HepG2 (cell line): ENCODE data around the gene REP15. TPM values are rescaled to one million over a fixed set of nuclear protein-coding genes. Genes with fewer than 3 reads are reported as not detected.

ENCODE experiments used
- ATAC-seq: fragments of 200-7000 bp; cut with Tn5 transposase; 3 replicates; pipeline ENCODE4 v1.9.1; 2020; ENCODE audit warnings: mild to moderate bottlenecking, moderate library complexity
- BruUV-seq: library from RNA; stranded (reverse); fragments of 400-500 nt; replicated peaks from 2 replicates; lab custom pipeline; 2021; lab: Mats Ljungman, UMichigan
- CTCF ChIA-PET: fragments of 300-600 bp; formaldehyde crosslinking; extraction: SDS; loops from one replicate; lab custom pipeline; 2021; ENCODE audit warnings: low total read pairs, inconsistent platforms, low intra/inter-chr PET ratio; lab: Yijun Ruan, JAX
- POLR2A ChIA-PET: fragments of 350-600 bp; sonication (Branson Sonifier 250); formaldehyde crosslinking; loops from one replicate; lab custom pipeline; 2020; ENCODE audit warnings: antibody characterized with exemption, inconsistent platforms; lab: Yijun Ruan, JAX
- DNase-seq: peaks from one replicate; pipeline ENCODE4 v3.0.0-alpha.2; 2015; ENCODE audit warnings: low spot score
- FAIRE-seq: peaks from 3 replicates; lab custom pipeline; 2011; peaks lifted over from hg19 to GRCh38; lab: Jason Lieb, UNC
- H2AFZ ChIP-seq: one replicate; pipeline ENCODE4 v1.6.1; 2011; ENCODE audit warnings: low read length, inconsistent platforms
- H3K27ac ChIP-seq: fragments of 300-600 bp; 3 replicates; pipeline ENCODE4 v1.8.0; 2011; ENCODE audit warnings: mixed run types, mild to moderate bottlenecking, mixed read lengths, low read length, inconsistent platforms; ENCODE audit not compliant: insufficient read depth; ENCODE audit errors: extremely low read length
- H3K27me3 ChIP-seq, 2 experiments: fragments of 200-600 bp in 1 of 2; 2 replicates in 1 of 2; 3 replicates in 1 of 2; pipeline versions ENCODE4 v1.6.0 to v1.8.0; 2011; ENCODE audit warnings: low read length in 2 of 2, mild to moderate bottlenecking in 2 of 2, moderate library complexity in 2 of 2, inconsistent platforms in 1 of 2; ENCODE audit not compliant: insufficient read depth in 2 of 2, control insufficient read depth in 1 of 2
- H3K36me3 ChIP-seq, 2 experiments: fragments of 200-600 bp in 1 of 2; replicated peaks in 1 of 2; 2 replicates in 1 of 2; 3 replicates in 1 of 2; pipeline versions ENCODE4 v1.5.1 to v1.8.0; 2011; ENCODE audit warnings: low read length in 2 of 2, inconsistent platforms in 1 of 2; ENCODE audit not compliant: insufficient read depth in 2 of 2, control insufficient read depth in 1 of 2
- H3K4me1 ChIP-seq: 2 replicates; pipeline ENCODE4 v1.5.1; 2012; ENCODE audit warnings: low read length, inconsistent platforms; ENCODE audit not compliant: insufficient read depth
- H3K4me2 ChIP-seq: 2 replicates; pipeline ENCODE4 v1.6.0; 2011; ENCODE audit warnings: low read depth, low read length, inconsistent platforms
- H3K4me3 ChIP-seq, 3 experiments: fragments of 200-600 bp in 1 of 3; sonication (generic), shearing (Covaris generic) in 1 of 3; replicated peaks in 1 of 3; 2 replicates each; pipeline ENCODE4 v1.5.1; 2011 to 2016; ENCODE audit warnings: low read length in 3 of 3, inconsistent platforms in 2 of 3, low read depth in 2 of 3, mild to moderate bottlenecking in 2 of 3, control low read depth in 1 of 3, mixed read lengths in 1 of 3; ENCODE audit not compliant: insufficient read depth in 1 of 3
- H3K79me2 ChIP-seq: one replicate; pipeline ENCODE4 v1.6.1; 2011; ENCODE audit warnings: low read length, inconsistent platforms; ENCODE audit not compliant: insufficient read depth
- H3K9ac ChIP-seq: 2 replicates; pipeline ENCODE4 v1.6.0; 2011; ENCODE audit warnings: mild to moderate bottlenecking, low read depth, low read length, inconsistent platforms; ENCODE audit not compliant: insufficient read depth
- H3K9me3 ChIP-seq: 2 replicates; pipeline ENCODE4 v1.5.1; 2012; ENCODE audit warnings: mild to moderate bottlenecking, low read length
- H4K20me1 ChIP-seq: 2 replicates; pipeline ENCODE4 v1.6.0; 2011; ENCODE audit warnings: inconsistent platforms, mild to moderate bottlenecking, low read length, moderate library complexity; ENCODE audit not compliant: insufficient read depth
- ARID2 ChIP-seq: sonication (generic); formaldehyde crosslinking; IDR thresholded peaks from 2 replicates; pipeline ENCODE4 v1.8.1; 2022; ENCODE audit warnings: mild to moderate bottlenecking, missing genetic modification reagents, borderline replicate concordance
- CHD4 ChIP-seq: fragments of 200-600 bp; sonication (generic); IDR thresholded peaks from 2 replicates; pipeline ENCODE4 v1.7.0; 2017; ENCODE audit warnings: mild to moderate bottlenecking, low read length, borderline replicate concordance
- POLR2AphosphoS5 ChIP-seq: IDR thresholded peaks from 2 replicates; pipeline ENCODE4 v1.6.1; 2012; ENCODE audit warnings: low read depth, low read length
- RBAK ChIP-seq: sonication (generic); formaldehyde crosslinking; IDR thresholded peaks from 2 replicates; pipeline ENCODE4 v1.5.1; 2020; ENCODE audit warnings: mild to moderate bottlenecking, missing genetic modification reagents
- RFXAP ChIP-seq: sonication (generic); formaldehyde crosslinking; IDR thresholded peaks from 2 replicates; pipeline ENCODE4 v1.4.0; 2020; ENCODE audit warnings: missing genetic modification reagents, borderline replicate concordance
- TAF1 ChIP-seq: sonication (generic); formaldehyde crosslinking; IDR thresholded peaks from 2 replicates; pipeline ENCODE4 v1.4.0; 2020; ENCODE audit warnings: missing genetic modification reagents
- ZNF850 ChIP-seq: sonication (generic); formaldehyde crosslinking; conservative IDR thresholded peaks from 2 replicates; pipeline ENCODE4 v1.9.0; 2021; ENCODE audit warnings: mild to moderate bottlenecking, missing genetic modification reagents
- WGBS: methylation state at CpG from one replicate; pipeline ENCODE4 v1.1.6; 2017; ENCODE audit warnings: low lambda C conversion rate; 5-methylcytosine and 5-hydroxymethylcytosine counted together
- in situ Hi-C: cut with HindIII; loops from 2 replicates; pipeline ENCODE4 v1.10.0; 2017; ENCODE audit warnings: low pct_unique_long_range_greater_than_20kb; ENCODE audit not compliant: extremely low pct_ligation_motif_present
- intact Hi-C: fragments of 100-400 bp; cut with micrococcal nuclease; formaldehyde crosslinking; loops from one replicate; pipeline ENCODE4 v1.10.0; 2022; ENCODE audit not compliant: unreplicated experiment
- polyA plus RNA-seq, 8 experiments: library from polyadenylated mRNA; depleted of rRNA in 3 of 8; stranded (reverse) in 7 of 8; unstranded in 1 of 8; fragments of >200 nt; fragmentation: Illumina TruSeq in 4 of 8; extraction: Trizol in 4 of 8; gene quantifications; 2 replicates each; pipeline versions ENCODE4 v1.2.1 to v1.2.3, GENCODE V29; 2011 to 2016; ENCODE audit warnings: low read depth in 4 of 8, missing spikeins in 1 of 8, mixed read lengths in 1 of 8; ENCODE audit not compliant: insufficient read depth in 1 of 8
- total RNA-seq, 5 experiments: library from RNA; depleted of rRNA; stranded (reverse); fragments of >200 nt; fragmentation: Illumina TruSeq; extraction: Trizol; gene quantifications; 2 replicates each; pipeline ENCODE4 v1.2.3, GENCODE V29; 2016; ENCODE audit warnings: low read depth in 1 of 5
- TF ChIP-seq, protein P1 (sequence below): conservative IDR thresholded peaks from 2 replicates; pipeline ENCODE4 v1.6.1; 2018; ENCODE audit warnings: missing genetic modification reagents
- TF ChIP-seq, protein P2 (sequence below): sonication (generic); formaldehyde crosslinking; IDR thresholded peaks from 2 replicates; pipeline ENCODE4 v1.9.0; 2021; ENCODE audit warnings: missing genetic modification reagents, borderline replicate concordance
- TF ChIP-seq, protein P3 (sequence below): sonication (generic); formaldehyde crosslinking; IDR thresholded peaks from 2 replicates; pipeline ENCODE4 v1.5.1; 2020; ENCODE audit warnings: missing genetic modification reagents, mild to moderate bottlenecking, borderline replicate concordance

The REP15 gene
- total and polyA plus RNA-seq, 2 of the 13 experiments (the other 11 are each of a cell fraction or from before 2014, with no cell fraction given): 0.12 to 0.64 TPM

DNA sequence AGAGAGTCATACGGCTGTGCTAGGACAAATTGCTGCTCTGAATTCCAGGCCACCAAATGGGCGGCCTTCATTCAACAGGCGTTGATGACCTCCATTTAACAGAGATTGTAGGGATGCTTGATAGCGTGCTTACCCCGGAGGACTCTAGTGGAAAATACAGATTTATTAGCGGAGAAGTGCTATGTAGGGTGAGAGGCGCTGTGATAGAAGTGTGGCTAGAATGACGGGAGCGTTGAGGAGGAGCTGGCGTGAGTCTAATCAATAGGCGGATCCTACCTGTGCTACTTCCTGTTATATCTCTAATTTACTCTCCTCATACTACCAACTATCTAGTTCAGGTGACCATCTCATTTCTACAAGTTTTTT, 15.1 kb downstream of the REP15 start (continued):
- TF ChIP-seq, protein P1, sequence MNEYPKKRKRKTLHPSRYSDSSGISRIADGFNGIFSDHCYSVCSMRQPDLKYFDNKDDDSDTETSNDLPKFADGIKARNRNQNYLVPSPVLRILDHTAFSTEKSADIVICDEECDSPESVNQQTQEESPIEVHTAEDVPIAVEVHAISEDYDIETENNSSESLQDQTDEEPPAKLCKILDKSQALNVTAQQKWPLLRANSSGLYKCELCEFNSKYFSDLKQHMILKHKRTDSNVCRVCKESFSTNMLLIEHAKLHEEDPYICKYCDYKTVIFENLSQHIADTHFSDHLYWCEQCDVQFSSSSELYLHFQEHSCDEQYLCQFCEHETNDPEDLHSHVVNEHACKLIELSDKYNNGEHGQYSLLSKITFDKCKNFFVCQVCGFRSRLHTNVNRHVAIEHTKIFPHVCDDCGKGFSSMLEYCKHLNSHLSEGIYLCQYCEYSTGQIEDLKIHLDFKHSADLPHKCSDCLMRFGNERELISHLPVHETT (CRISPR knock-in tag): no peak
- TF ChIP-seq CHD4 (no peak), ARID2 (CRISPR knock-in tag) (no peak), POLR2AphosphoS5 (0 out of 2 replicates have a peak, but pooled peaks have one; percentile 22), ZNF850 (CRISPR knock-in tag) (0 out of 2 replicates have a peak, but pooled peaks have one; percentile 21), TAF1 (no peak)
- TF ChIP-seq, protein P2, sequence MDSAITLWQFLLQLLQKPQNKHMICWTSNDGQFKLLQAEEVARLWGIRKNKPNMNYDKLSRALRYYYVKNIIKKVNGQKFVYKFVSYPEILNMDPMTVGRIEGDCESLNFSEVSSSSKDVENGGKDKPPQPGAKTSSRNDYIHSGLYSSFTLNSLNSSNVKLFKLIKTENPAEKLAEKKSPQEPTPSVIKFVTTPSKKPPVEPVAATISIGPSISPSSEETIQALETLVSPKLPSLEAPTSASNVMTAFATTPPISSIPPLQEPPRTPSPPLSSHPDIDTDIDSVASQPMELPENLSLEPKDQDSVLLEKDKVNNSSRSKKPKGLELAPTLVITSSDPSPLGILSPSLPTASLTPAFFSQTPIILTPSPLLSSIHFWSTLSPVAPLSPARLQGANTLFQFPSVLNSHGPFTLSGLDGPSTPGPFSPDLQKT: no peak
- TF ChIP-seq, protein P3, sequence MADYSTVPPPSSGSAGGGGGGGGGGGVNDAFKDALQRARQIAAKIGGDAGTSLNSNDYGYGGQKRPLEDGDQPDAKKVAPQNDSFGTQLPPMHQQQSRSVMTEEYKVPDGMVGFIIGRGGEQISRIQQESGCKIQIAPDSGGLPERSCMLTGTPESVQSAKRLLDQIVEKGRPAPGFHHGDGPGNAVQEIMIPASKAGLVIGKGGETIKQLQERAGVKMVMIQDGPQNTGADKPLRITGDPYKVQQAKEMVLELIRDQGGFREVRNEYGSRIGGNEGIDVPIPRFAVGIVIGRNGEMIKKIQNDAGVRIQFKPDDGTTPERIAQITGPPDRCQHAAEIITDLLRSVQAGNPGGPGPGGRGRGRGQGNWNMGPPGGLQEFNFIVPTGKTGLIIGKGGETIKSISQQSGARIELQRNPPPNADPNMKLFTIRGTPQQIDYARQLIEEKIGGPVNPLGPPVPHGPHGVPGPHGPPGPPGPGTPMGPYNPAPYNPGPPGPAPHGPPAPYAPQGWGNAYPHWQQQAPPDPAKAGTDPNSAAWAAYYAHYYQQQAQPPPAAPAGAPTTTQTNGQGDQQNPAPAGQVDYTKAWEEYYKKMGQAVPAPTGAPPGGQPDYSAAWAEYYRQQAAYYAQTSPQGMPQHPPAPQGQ (CRISPR knock-in tag): no peak

DNA sequence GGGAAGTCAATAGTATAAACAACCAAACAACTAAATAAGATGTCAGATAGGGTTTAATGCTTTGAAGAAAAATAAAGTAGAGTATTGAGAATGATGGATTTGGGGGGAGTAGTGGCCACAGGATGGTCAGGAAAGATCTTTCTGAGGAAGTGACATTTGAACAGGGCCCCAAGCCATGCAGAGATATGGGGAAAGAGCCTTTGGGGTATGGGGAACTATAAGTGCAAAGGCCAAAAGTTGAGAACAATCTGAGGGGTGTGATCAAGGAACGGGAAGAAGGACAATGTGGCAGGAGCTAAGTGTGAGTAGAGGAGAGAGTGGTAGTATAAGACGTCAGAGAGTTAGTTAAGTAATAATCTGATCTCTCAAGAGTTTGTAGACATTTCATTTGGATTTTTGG, 15.7 kb downstream of the REP15 start:
- peaks cover 0 to 25% of the 10 kb centered on the region in 2 experiments; a peak in 3 of 5 replicates for H3K36me3 ChIP-seq
- H4K20me1 ChIP-seq: peaks cover 11% of the 10 kb centered on the region
- peak overlapping the region; percentile 91; the same call in 1 of the 2 replicates for H3K9ac ChIP-seq
- no TSS peak for BruUV-seq
- CTCF ChIA-PET: no interaction called here
- H2AFZ ChIP-seq: no peak overlapping the region
- peak overlapping the region; percentile 72 to 94 (median 90); a peak in 5 of 6 replicates for H3K4me3 ChIP-seq
- intact Hi-C loops: loop anchor here (2.0 kb wide), 1 partner anchor 21 kb away; no protein-coding TSS in a partner anchor
- peaks cover 38% of the 10 kb centered on the region for H3K4me1 ChIP-seq
- no peak for FAIRE-seq
- peaks cover 39% of the 10 kb centered on the region for H3K79me2 ChIP-seq
- no peak for DNase-seq
- no peaks in the 10 kb centered on the region for H3K9me3 ChIP-seq
- POLR2A ChIA-PET: interaction anchor here (1.0 kb wide), 1 partner anchor 15 kb away, joined by 4 read pairs; no protein-coding TSS in a partner anchor
- in situ Hi-C loops: no loop called here
- peak overlapping the region; percentile 73 for H3K4me2 ChIP-seq
- no peak for TF ChIP-seq RBAK (CRISPR knock-in tag)
- TF ChIP-seq RFXAP: no peak
- H3K27me3 ChIP-seq: peaks cover 0 to 3% of the 10 kb centered on the region in 2 experiments; a peak in 1 of 5 replicates
- 92% methylated on average over 2 of the region's 2 CpGs for WGBS
- ATAC-seq: no peak
- no peak overlapping the region for H3K27ac ChIP-seq
